Adrenal gland (tissue), 5 donors: ENCODE results near the gene ZNF678.

Experiments used
- CTCF ChIP-seq, 6 experiments: fragments of 450-650 bp in 4 of 6; fragments of 200-600 bp in 2 of 6; sonication (generic) in 1 of 6; IDR thresholded peaks; 1 replicate in 5 of 6; 2 replicates in 1 of 6; pipeline versions ENCODE4 v1.5.1 to v1.8.0; 2016 to 2021; ENCODE audit warnings: antibody characterized with exemption in 6 of 6, mild to moderate bottlenecking in 2 of 6, moderate library complexity in 1 of 6
- POLR2A ChIP-seq, 2 donors: fragments of 450-650 bp; IDR thresholded peaks; one replicate each; pipeline ENCODE4 v1.6.1; 2017; ENCODE audit warnings: antibody characterized with exemption in 2 of 2, mild to moderate bottlenecking in 2 of 2, moderate library complexity in 1 of 2
- donor health status: DM: no; HTN: no; CAD: no.

- no peak for TF ChIP-seq CTCF (IDR thresholded peaks at IDR 0.05)
- TF ChIP-seq POLR2A (IDR thresholded peaks at IDR 0.05) = no peak
Observed at GRCh38 chr1:227635596-227635995, 72.2 kb downstream of the ZNF678 start.
